ENCODE data around the gene MTMR3. TPM values are rescaled to one million over a fixed set of nuclear protein-coding genes. Genes with fewer than 3 reads are reported as not detected.

MTMR3 gene
- total and polyA plus RNA-seq, 2 of the 8 experiments (the other 6 are each of a cell fraction or from before 2014, with no cell fraction given), result 16.9 to 18.5 TPM

GRCh38 chr22:30004694-30005093 is 121.7 kb downstream of the MTMR3 start (continued):
- no peak for TF ChIP-seq ATF3 (IDR thresholded peaks at IDR 0.05; ENCODE audit: insufficient read depth, low read depth, low read length)
- TF ChIP-seq BACH1 (IDR thresholded peaks at IDR 0.05; ENCODE audit: low read length), result no peak
- no peak for TF ChIP-seq GABPA (IDR thresholded peaks at IDR 0.05; ENCODE audit: borderline replicate concordance, insufficient read depth, low read length)
- no peak for TF ChIP-seq FOSL1 (IDR thresholded peaks at IDR 0.05; ENCODE audit: insufficient read depth, low read depth, low read length)
